GM18858 (cell line): Measurements from ENCODE around the gene IL6.
"Not testable (repeated sequence)": the region's sequence is repeated elsewhere in the genome, so short reads cannot be mapped to it uniquely, and the experiment has no call there.

Experiments
- ATAC-seq: cut with Tn5 transposase; IDR thresholded peaks from one replicate; pipeline ENCODE4 v1.9.1; 2021; ENCODE audit not compliant: unreplicated experiment

The IL6 gene

DNA sequence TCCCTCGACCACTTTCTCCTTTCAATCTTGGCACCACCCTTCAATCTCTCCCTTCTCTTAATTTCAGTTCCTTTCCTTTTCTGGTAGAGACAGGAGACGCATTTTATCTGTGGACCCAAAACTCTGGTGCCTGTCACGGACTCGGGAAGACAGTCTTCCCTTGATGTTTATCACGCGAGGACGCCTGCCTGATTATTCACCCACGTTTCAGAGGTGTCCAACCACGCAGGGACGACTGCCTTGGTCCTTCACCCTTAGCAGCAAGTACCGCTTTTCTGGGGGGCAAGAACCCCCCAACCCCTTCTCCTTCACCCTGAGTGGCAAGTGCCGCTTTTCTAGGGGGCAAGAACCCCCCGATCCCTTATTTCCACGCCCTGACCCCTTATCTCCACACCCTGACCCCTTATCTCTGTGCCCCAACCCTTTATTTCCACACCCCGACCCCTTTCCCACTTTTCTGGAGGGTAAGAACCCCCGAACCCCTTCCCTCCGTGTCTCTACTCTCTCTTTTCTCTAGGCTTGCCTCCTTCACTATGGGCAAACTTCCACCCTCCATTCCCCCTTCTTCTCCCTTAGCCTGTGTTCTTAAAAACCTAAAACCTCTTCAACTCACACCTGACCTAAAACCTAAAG, 22.9 kb upstream of the IL6 start:
- ATAC-seq: not testable (repeated sequence)

GRCh38 chr7:22704722-22705121, 22.3 kb upstream of the IL6 start:
- ATAC-seq: not testable (repeated sequence)

DNA sequence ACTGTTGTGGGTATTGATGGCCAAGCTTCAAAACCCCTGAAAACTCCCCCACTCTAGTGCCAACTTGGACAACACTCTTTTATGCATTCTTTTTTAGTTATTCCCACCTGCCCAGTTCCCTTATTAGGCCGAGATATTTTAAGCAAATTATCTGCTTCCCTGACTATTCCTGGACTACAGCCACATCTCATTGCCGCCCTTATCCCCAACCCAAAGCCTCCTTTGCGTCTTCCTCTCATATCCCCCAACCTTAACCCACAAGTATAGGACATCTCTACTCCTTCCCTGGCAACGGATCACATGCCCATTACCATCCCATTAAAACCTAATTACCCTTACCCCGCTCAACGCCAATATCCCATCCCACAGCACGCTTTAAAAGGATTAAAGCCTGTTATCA, 21.1 kb upstream of the IL6 start:
- ATAC-seq: not testable (repeated sequence)

- not testable (repeated sequence) for ATAC-seq
Observed at GRCh38 chr7:22707026-22707691, 19.8 kb upstream of the IL6 start.

GRCh38 chr7:22708214-22708613, 18.8 kb upstream of the IL6 start:
- ATAC-seq: not testable (repeated sequence)

- ATAC-seq: not testable (repeated sequence)
Observed at GRCh38 chr7:22708677-22709061, 18.3 kb upstream of the IL6 start.

- not testable (repeated sequence) for ATAC-seq
Observed at GRCh38 chr7:22709062-22709829, 17.8 kb upstream of the IL6 start.

GRCh38 chr7:22709857-22710256, 17.1 kb upstream of the IL6 start:
- ATAC-seq: no peak

DNA sequence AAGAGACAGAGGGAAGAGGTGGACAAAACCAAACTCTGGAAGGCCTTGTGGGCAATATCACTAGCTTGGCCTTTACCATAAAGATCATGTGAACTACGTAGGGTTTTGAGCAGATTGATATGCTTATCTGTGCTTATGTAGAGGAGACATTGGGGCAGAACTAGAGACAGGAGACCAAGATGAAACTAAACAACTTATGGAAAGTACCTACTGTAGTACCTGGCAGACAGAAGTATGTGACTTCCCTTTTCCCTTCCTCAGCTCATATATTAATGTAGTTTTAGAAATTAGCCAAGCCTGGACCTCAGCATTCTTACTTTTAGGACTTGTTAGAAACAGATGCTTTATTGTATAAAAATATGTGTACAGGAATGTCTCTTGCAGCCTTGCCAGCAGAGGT, 14.0 kb upstream of the IL6 start:
- ATAC-seq: no peak

- ATAC-seq: no peak
Observed at GRCh38 chr7:22713463-22713862, 13.5 kb upstream of the IL6 start.

GRCh38 chr7:22715969-22716368, 11.0 kb upstream of the IL6 start:
- no peak for ATAC-seq

GRCh38 chr7:22717760-22718159, 9.2 kb upstream of the IL6 start:
- ATAC-seq: no peak

- ATAC-seq: no peak
Observed at GRCh38 chr7:22718200-22718711, 8.7 kb upstream of the IL6 start.

GRCh38 chr7:22718911-22719420, 8.0 kb upstream of the IL6 start:
- no peak for ATAC-seq

DNA sequence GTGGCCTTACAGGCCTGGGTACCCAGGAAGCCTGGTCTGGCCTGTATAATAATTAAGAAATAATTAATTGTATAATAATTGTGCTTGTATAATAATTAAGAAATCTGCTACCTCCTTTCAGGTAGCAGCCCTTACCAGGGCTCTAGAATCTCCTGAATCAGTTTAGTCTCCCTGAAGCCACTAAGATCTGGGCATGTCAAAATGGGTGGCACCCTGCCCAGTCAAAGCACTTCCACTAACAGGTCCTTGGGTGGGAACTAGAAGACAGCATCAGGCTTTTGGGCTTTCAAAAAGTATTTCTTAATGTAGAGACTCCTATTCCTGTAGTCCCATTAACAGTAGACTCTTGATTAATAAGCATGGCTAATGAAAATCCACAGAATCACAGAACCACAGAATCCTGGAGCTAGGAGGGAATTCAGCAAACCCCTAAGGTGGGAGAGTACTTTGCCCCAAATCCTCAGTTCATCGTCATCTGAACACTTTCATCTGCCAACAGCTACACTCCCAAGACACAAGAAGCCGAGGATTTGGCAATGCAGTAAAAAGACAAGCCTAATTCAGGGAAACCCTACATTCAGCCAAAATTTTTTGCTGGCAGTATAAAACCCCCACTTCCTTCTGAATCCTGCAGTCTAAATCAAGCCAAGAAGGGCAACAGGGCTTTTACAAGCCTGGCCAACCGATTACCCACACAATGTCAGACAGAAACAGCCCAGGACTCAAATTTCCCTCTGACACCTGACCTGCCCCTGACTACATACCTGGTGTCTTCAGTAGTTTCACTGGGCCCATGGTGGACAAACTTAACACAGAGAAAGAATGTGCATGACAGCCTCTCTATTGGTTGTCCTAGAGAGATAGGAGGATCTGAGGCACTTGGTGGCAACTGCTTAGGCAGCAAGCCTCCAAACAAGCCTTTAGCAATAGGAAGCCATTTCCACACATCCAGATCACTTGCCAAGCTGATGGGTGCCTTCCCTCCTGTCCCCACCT, 5.9 kb upstream of the IL6 start:
- no peak for ATAC-seq

DNA sequence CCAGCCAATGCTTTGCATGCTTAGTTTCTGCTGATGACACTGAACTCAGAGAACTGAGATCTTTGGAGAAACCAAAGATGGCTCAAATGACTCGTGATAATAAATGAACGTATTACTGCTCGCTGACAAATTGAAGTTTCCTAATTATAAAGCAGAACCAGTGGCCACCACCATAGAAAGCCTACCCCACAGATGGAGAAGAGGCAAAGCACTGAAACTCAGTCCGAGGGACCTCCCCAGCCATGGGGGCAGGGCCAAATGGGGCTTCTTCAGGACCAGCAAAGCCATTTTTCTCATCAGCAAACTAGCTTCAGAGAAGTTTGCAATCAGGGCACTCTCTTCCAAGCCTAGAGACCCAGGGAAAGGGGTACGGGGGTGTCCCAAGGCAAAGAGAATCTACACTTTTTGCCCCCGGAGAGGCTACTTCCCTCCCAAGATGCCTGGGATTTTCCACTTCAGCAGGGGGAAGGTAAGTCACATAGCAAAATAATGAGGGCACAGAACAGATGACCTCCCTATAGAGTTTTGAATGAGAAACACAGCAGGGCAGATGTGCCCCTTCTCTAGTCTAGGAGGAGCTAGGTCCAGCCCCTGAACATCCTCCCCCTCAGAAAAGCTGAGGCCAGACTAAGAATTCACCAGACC, 4.3 kb upstream of the IL6 start:
- no peak for ATAC-seq

GRCh38 chr7:22723181-22723601, 3.8 kb upstream of the IL6 start:
- ATAC-seq: no peak

GRCh38 chr7:22723637-22724036, 3.4 kb upstream of the IL6 start:
- no peak for ATAC-seq

- no peak for ATAC-seq
Observed at GRCh38 chr7:22724861-22725260, 2.1 kb upstream of the IL6 start.

DNA sequence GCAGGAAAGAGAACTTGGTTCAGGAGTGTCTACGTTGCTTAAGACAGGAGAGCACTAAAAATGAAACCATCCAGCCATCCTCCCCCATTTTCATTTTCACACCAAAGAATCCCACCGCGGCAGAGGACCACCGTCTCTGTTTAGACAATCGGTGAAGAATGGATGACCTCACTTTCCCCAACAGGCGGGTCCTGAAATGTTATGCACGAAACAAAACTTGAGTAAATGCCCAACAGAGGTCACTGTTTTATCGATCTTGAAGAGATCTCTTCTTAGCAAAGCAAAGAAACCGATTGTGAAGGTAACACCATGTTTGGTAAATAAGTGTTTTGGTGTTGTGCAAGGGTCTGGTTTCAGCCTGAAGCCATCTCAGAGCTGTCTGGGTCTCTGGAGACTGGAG, 1.4 kb upstream of the IL6 start:
- no peak for ATAC-seq
